Measurements from ENCODE around the gene RGS3. TPM values are rescaled to one million over a fixed set of nuclear protein-coding genes. Genes with fewer than 3 reads are reported as not detected.

The RGS3 gene
- total RNA-seq, 1 donor from 2014 or later, result 233 TPM

GRCh38 chr9:113462781-113463286, 693 bp upstream of the RGS3 start:
- intact Hi-C loops (cut with DNase I), result loop anchor here (5.0 kb wide), 1 partner anchor 74 kb away; no protein-coding TSS in a partner anchor
- no peak for DNase-seq (ENCODE audit: low spot score)

GRCh38 chr9:113464286-113464660, 746 bp downstream of the RGS3 start:
- intact Hi-C loops (cut with DNase I), result loop anchor here (5.0 kb wide), 1 partner anchor 73 kb away; no protein-coding TSS in a partner anchor
- DNase-seq (ENCODE audit: low spot score), result no peak

DNA sequence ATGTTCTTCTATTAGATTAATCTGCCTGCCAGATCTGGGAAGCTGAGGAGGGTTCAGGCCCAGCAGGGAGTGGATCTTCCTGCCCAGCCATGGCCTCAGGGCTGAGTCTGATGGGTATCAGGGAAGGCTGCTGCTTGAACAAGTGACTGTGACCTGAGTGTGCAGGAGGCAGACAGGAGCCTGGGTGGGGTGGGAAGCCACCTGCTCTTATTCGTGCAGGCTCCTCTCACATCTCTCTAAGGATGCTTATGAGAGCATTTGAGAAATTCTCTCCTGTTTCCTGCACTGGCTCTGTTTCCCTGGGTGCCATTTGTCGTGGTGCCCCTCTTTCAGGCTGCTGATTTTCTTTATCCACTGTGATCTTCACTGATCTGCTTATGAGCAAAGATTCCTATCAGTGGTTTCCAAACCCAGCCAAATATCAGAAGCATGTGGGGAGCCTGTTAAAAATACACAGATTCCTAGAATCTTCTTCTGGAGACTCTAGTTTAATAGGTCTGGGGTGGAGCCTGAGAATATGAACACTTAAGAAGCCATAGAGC, 2.1 kb downstream of the RGS3 start:
- intact Hi-C loops (cut with DNase I), result no loop called here
- DNase-seq (ENCODE audit: low spot score), result no peak

GRCh38 chr9:113467183-113467582, 3.7 kb downstream of the RGS3 start:
- DNase-seq (ENCODE audit: low spot score), result no peak
- intact Hi-C loops (cut with DNase I), result no loop called here

GRCh38 chr9:113468716-113469448, 5.4 kb downstream of the RGS3 start:
- intact Hi-C loops (cut with DNase I), result no loop called here
- DNase-seq (ENCODE audit: low spot score), result no peak

DNA sequence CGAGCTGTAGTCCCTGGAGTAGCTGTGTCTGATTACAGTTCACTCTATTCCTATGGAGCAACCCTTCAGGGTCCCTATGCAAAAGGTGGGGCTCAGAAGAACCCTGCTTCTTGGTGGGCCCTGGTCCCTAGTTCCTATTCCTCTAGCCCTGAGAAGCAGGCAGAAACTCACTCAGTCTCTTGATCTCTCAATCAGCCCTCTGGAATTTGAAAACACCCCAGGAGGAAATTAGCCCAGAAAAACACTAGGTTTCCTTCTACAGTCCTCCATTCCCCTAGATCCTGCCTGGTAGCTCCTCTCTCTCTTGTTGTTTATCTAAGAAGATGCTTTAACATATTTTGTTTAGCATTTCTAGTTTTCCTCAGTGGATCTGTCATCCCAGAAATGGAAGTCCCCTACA, 7.6 kb downstream of the RGS3 start:
- intact Hi-C loops (cut with DNase I), result no loop called here
- no peak for DNase-seq (ENCODE audit: low spot score)

- intact Hi-C loops (cut with DNase I), result no loop called here
- DNase-seq (ENCODE audit: low spot score), result no peak
Measured at GRCh38 chr9:113471566-113471965, 8.0 kb downstream of the RGS3 start.

DNA sequence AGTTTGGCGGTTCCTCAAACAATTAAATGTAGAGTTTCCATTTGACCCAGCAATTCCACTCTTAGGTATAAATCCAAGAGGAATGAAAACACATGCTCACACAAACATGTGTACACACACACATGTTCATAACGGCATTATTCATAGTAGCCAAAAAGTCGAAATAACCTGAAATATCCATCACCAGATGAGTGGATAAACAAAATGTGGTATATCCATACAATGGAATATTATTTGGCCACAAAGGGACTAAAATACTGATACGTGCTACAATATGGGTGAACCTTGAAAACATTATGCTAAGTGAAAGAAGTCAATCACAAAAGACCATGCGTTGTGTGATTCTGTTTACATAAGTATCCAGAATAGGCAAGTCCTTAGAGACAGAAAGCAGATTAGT, 8.7 kb downstream of the RGS3 start:
- intact Hi-C loops (cut with DNase I), result no loop called here
- DNase-seq (ENCODE audit: low spot score), result no peak

DNA sequence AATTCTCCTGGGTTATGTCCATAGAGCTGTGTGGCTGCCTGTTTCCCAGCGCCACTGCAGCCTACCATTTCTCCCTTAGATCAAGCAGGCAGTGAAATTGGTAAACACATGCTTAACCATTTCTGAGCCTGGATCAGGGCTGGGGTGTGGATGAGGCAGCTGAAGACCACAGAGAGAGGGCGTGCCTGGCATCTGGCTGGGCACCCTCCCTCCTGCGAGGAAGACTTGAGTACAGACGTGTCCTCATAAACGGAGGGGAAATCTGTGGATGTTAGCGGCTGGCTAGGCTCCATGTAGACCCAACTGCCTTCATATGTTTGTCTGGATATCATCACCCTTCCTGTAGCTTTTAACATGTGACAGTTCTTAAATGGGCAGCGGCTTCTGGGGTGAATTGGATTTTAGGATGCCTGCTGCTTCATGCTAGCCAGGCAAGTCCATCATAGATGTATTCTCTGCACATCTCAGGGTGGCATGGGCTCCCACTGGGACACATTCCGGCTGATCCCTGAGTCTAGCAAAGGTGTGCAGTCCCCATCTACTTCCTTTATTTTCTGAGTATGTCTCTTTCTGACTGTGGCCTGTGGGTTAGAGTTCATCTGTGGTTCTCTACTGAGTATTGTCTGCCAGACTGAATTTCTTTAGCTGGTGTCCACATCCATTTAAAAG, 11.0 kb downstream of the RGS3 start:
- intact Hi-C loops (cut with DNase I), result no loop called here
- DNase-seq (ENCODE audit: low spot score), result peak; percentile 54

GRCh38 chr9:113475031-113475430, 11.5 kb downstream of the RGS3 start:
- peak; percentile 41 for DNase-seq (ENCODE audit: low spot score)
- intact Hi-C loops (cut with DNase I), result no loop called here

DNA sequence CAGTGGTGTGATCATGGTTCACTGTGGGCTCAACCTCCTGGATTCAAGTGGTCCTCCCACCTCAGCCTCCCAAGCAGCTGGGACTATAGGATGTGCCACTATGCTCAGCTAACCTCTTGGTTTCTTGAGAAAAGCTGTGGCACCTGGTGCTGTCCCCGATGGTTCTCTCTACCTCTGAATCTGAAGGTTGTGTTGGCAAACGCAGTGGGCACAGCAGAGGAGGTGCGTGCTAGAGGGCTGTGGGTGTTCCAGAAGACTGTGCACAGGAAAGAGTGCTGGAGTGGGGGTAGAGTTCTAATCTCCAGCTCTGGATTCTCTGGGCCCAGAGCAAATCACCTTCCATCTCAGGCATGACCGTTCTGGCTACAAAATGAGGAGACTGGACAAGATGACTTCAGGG, 12.5 kb downstream of the RGS3 start:
- intact Hi-C loops (cut with DNase I), result no loop called here
- DNase-seq (ENCODE audit: low spot score), result no peak

DNA sequence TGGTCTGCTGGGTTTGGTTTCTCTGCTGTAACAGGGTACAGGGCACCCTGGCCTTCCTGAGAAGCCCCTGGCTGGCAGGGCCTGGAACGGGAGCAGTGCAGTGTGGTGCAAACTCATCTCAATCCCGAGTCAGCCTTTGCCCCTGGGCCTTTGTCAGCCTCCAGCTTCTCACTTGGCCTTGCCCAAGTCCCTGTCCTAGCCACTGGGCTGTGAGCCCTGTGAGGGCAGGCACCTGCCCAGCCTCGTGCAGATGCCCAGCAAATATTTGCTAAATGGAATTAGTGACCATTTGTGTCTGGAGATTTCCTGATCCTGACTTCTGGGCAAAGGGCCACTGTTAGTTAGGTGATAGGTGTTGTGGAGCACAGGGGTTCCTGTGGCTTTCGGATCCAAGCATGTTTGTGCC, 13.0 kb downstream of the RGS3 start:
- no peak for DNase-seq (ENCODE audit: low spot score)
- intact Hi-C loops (cut with DNase I), result no loop called here

DNA sequence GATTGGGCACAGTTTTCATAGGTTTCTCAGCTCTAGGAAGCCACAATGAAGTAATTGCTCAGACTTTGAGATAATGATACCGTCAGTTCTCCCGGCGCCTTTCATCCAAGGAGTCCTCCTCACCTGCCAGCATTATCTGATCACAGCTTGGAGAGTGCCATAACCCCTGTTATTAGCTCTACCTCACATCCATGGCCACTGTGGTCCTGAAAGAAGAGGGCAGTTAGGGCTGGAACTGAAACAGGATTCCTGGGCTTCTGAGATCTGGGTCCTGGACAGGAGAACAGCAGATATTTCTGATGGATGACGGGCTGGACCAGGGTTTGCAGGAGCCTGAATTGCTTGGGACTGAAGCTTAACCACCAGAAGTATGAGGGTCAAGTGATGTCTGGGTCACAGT, 13.5 kb downstream of the RGS3 start:
- intact Hi-C loops (cut with DNase I), result no loop called here

DNA sequence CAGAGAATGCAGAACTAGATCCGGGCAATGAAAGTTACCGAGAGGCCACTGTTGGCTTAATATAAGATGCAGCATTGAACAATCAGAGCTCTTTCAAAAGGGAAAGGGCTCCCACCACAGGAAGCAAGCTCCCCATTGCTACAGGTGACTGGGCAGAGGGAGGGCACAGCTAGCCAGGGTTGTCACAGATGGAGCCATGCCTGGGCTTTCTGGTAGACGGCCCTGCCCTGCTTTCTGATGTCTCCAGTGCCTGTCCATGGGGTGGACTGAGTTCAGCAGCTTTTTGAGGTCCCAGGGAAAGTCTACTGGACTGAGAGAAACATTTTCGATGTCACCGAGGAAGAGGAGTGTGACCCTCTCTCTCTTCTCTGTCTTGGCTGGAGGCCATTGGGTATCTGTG, 14.1 kb downstream of the RGS3 start:
- intact Hi-C loops (cut with DNase I), result no loop called here
- DNase-seq (ENCODE audit: low spot score), result peak; percentile 38

More for the DNA sequence above, 13.5 kb downstream of the RGS3 start:
- no peak for DNase-seq (ENCODE audit: low spot score)

DNA sequence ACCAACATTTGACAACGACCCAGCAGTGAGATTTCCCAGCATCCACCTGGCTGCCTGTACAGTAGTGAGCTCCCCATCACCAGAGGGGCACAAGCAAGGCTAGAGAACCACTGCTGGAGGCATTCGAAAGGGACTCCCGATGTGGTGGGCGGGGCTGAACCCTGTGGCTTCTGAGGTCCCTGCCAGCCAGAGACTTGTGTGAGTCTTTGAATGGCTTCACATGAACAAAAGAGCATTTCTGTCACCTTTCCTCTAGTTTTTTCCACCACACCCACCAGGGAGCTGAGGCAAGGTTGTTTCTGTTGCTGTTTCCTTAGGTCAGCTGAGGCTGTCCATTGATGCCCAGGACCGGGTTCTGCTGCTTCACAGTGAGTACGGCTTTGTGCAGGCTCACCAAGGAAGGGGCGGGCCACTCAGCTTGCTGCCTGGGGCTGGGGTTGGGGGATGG, 15.7 kb downstream of the RGS3 start:
- intact Hi-C loops (cut with DNase I), result no loop called here
- peak; percentile 68 for DNase-seq (ENCODE audit: low spot score)

GRCh38 chr9:113480612-113481011, 17.1 kb downstream of the RGS3 start:
- intact Hi-C loops (cut with DNase I), result no loop called here
- peak; percentile 63 for DNase-seq (ENCODE audit: low spot score)

- intact Hi-C loops (cut with DNase I), result no loop called here
- peak; percentile 68 for DNase-seq (ENCODE audit: low spot score)
Measured at GRCh38 chr9:113481176-113481787, 17.8 kb downstream of the RGS3 start.

- DNase-seq (ENCODE audit: low spot score), result peak; percentile 49
- intact Hi-C loops (cut with DNase I), result no loop called here
Measured at GRCh38 chr9:113482341-113482740, 18.8 kb downstream of the RGS3 start.

- intact Hi-C loops (cut with DNase I), result no loop called here
- DNase-seq (ENCODE audit: low spot score), result peak; percentile 35
Measured at GRCh38 chr9:113482991-113483675, 19.6 kb downstream of the RGS3 start.
